Hepatocyte (in vitro differentiated cells): ENCODE data around the gene HOXD13.

Source experiments
- EZH2 ChIP-seq: fragments of 200-600 bp; sonication (generic); IDR thresholded peaks from 2 replicates; pipeline ENCODE4 v1.6.1; 2016; ENCODE audit warnings: antibody characterized with exemption, mild to moderate bottlenecking, borderline replicate concordance
- EZH2phosphoT487 ChIP-seq: fragments of 200-600 bp; sonication (generic); IDR thresholded peaks from one replicate; pipeline ENCODE4 v1.6.1; 2018; ENCODE audit warnings: antibody characterized with exemption, mild to moderate bottlenecking, low read depth, moderate library complexity; ENCODE audit not compliant: unreplicated experiment, severe bottlenecking
- TF ChIP-seq, protein P1 (sequence below): fragments of 200-600 bp; sonication (generic); IDR thresholded peaks from 2 replicates; pipeline ENCODE4 v1.5.1; 2016; ENCODE audit warnings: antibody characterized with exemption, mild to moderate bottlenecking; ENCODE audit not compliant: poor library complexity

DNA sequence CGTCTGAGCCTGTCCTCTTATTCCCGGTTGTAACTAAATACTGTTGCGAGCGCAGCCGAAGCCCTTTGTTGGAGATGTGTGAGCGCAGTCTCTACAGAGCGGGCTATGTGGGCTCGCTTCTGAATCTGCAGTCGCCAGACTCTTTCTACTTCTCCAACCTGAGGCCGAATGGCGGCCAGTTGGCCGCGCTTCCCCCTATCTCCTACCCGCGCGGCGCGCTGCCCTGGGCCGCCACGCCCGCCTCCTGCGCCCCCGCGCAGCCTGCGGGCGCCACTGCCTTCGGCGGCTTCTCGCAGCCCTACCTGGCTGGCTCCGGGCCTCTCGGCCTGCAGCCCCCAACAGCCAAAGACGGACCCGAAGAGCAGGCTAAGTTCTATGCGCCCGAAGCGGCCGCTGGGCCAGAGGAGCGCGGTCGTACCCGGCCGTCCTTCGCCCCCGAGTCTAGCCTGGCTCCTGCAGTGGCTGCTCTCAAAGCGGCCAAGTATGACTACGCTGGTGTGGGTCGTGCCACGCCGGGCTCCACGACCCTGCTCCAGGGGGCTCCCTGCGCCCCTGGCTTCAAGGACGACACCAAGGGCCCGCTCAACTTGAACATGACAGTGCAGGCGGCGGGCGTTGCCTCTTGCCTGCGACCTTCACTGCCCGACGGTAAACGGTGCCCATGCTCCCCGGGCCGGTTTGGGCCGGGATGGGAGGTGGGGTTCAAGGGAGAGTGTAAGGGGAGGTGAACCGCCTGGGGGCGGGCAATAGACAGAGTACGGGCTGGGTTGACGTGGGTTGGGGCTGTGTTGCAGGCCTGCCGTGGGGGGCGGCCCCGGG lies 7.4 kb downstream of the HOXD13 start, which contains the start of gene HOXD12:
- TF ChIP-seq, protein P1, sequence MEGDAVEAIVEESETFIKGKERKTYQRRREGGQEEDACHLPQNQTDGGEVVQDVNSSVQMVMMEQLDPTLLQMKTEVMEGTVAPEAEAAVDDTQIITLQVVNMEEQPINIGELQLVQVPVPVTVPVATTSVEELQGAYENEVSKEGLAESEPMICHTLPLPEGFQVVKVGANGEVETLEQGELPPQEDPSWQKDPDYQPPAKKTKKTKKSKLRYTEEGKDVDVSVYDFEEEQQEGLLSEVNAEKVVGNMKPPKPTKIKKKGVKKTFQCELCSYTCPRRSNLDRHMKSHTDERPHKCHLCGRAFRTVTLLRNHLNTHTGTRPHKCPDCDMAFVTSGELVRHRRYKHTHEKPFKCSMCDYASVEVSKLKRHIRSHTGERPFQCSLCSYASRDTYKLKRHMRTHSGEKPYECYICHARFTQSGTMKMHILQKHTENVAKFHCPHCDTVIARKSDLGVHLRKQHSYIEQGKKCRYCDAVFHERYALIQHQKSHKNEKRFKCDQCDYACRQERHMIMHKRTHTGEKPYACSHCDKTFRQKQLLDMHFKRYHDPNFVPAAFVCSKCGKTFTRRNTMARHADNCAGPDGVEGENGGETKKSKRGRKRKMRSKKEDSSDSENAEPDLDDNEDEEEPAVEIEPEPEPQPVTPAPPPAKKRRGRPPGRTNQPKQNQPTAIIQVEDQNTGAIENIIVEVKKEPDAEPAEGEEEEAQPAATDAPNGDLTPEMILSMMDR: no peak
- TF ChIP-seq EZH2 (peak; percentile 76), EZH2phosphoT487 (no peak)
